Cardiac muscle cell (in vitro differentiated cells and primary cell): ENCODE results near the gene TCF12. TPM values are rescaled to one million over a fixed set of nuclear protein-coding genes. Genes with fewer than 3 reads are reported as not detected.

Experiments
- DNase-seq, 2 donors: peaks; one replicate each; pipeline versions ENCODE4 v3.0.0 to v3.0.0-alpha.2; 2010 to 2017; ENCODE audit warnings: low read depth in 1 of 2, low spot score in 1 of 2
- H3K27ac ChIP-seq: fragments of 200-600 bp; sonication (generic); 2 replicates; pipeline ENCODE4 v1.5.1; 2016
- H3K27me3 ChIP-seq: fragments of 200-600 bp; sonication (generic); 2 replicates; pipeline ENCODE4 v1.6.0; 2016; ENCODE audit warnings: control low read depth
- H3K36me3 ChIP-seq: fragments of 200-600 bp; sonication (generic); 2 replicates; pipeline ENCODE4 v1.5.1; 2016; ENCODE audit warnings: control low read depth
- H3K4me1 ChIP-seq: fragments of 200-600 bp; sonication (generic); 2 replicates; pipeline ENCODE4 v1.8.1; 2017; ENCODE audit warnings: low read depth, mild to moderate bottlenecking, mixed run types
- H3K4me3 ChIP-seq: fragments of 200-600 bp; sonication (generic); 2 replicates; pipeline ENCODE4 v1.5.1; 2016; ENCODE audit warnings: mild to moderate bottlenecking
- H3K9me3 ChIP-seq: fragments of 200-600 bp; sonication (generic); 2 replicates; pipeline ENCODE4 v1.5.1; 2017; ENCODE audit warnings: low read depth, mild to moderate bottlenecking, control low read depth
- polyA plus RNA-seq: library from polyadenylated mRNA; unstranded; fragments of >200 nt; fragmentation: Nextera tagmentation; extraction: Ambion mirVana; gene quantifications from 2 replicates; pipeline ENCODE4 v1.2.1, GENCODE V29; 2016
- total RNA-seq: library from RNA; depleted of rRNA; stranded (reverse); fragments of >200 nt; gene quantifications from 2 replicates; pipeline ENCODE4 v1.2.3, GENCODE V29; 2016
- TF ChIP-seq, protein P1 (sequence below): IDR thresholded peaks from 2 replicates; pipeline ENCODE4 v1.5.1; 2012; ENCODE audit warnings: low read depth, mild to moderate bottlenecking, low read length

TCF12 gene
- total and polyA plus RNA-seq, 2 experiments from 2014 or later: 42.6 to 137 TPM

DNA sequence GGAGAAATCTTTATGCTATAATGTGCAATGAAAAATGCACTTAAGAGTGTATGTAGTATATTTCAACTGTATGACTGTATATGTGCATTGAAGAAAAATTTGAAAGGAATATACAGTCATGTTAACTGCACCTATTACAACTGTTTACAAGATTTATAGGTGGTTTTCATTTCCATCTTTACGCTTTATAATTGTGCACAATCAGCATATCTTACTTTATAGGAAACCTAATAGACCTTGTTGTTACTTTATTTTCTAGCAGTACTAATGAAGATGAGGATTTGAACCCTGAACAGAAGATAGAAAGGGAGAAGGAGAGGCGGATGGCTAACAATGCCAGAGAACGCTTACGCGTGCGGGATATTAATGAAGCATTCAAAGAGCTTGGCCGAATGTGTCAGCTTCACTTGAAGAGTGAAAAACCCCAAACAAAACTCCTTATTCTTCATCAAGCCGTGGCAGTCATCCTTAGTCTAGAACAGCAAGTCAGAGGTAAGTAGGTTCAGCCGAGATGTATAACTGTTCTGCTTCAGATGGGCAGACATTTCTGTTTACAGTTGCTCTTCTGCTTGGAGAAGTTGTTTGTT lies 354.4 kb downstream of the TCF12 start:
- Histone ChIP-seq H3K4me3 (no peak overlapping the region), H3K9me3 (no peaks in the 10 kb centered on the region), H3K27me3 (no peaks in the 10 kb centered on the region), H3K27ac (no peak overlapping the region), H3K4me1 (no peaks in the 10 kb centered on the region), H3K36me3 (peaks cover 16% of the 10 kb centered on the region)
- TF ChIP-seq, protein P1, sequence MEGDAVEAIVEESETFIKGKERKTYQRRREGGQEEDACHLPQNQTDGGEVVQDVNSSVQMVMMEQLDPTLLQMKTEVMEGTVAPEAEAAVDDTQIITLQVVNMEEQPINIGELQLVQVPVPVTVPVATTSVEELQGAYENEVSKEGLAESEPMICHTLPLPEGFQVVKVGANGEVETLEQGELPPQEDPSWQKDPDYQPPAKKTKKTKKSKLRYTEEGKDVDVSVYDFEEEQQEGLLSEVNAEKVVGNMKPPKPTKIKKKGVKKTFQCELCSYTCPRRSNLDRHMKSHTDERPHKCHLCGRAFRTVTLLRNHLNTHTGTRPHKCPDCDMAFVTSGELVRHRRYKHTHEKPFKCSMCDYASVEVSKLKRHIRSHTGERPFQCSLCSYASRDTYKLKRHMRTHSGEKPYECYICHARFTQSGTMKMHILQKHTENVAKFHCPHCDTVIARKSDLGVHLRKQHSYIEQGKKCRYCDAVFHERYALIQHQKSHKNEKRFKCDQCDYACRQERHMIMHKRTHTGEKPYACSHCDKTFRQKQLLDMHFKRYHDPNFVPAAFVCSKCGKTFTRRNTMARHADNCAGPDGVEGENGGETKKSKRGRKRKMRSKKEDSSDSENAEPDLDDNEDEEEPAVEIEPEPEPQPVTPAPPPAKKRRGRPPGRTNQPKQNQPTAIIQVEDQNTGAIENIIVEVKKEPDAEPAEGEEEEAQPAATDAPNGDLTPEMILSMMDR: no peak
- DNase-seq: no peak

DNA sequence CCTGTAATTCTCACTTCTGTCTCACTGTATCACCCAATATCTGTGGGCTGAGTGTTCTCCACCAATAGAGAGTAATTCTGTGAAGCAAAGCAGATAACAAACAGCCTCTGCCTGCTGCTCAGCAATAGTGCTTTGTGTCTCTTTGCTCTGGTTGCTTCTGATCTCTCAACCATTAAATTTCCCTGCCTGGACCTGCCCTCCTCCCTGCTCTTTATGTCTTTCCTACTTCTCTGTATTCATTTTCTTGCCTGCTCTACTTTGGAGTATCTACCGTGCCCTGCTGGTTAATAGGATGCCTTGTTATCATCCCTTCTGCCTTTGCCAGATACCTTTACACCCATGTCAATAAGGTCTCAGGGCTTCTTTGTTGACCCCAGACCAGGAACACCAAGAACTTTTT lies 355.0 kb downstream of the TCF12 start:
- no peak overlapping the region for H3K4me3 ChIP-seq
- no peaks in the 10 kb centered on the region for H3K9me3 ChIP-seq
- no peak overlapping the region for H3K27ac ChIP-seq
- H3K27me3 ChIP-seq: no peaks in the 10 kb centered on the region
- peaks cover 16% of the 10 kb centered on the region for H3K36me3 ChIP-seq
- H3K4me1 ChIP-seq: no peaks in the 10 kb centered on the region
- DNase-seq: no peak
- TF ChIP-seq, protein P1: no peak

GRCh38 chr15:57278439-57278838 lies 360.0 kb downstream of the TCF12 start:
- DNase-seq: no peak
- H3K9me3 ChIP-seq: no peaks in the 10 kb centered on the region
- H3K27me3 ChIP-seq: no peaks in the 10 kb centered on the region
- no peak overlapping the region for H3K27ac ChIP-seq
- H3K4me3 ChIP-seq: no peak overlapping the region
- peaks cover 10% of the 10 kb centered on the region for H3K36me3 ChIP-seq
- no peaks in the 10 kb centered on the region for H3K4me1 ChIP-seq
- TF ChIP-seq, protein P1: no peak

DNA sequence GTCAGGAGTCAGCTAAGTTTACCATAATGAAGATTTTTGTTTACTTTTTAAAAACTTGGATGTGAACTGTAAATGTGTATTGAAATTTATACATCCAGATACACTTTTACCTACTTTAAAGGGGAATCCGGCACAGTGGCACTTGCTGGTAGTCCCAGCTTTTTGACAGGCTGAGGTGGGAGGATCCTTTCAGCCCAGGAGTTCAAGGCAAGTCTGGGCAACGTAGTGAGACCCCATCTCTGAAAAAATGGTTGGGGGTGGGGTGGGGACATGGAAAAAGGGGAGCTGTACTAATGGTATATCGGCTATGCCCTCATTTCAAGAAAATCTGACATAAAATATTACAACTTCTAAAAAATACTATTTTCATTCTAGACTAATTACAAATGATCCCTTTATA lies 362.0 kb downstream of the TCF12 start:
- TF ChIP-seq, protein P1: no peak
- Histone ChIP-seq H3K4me3 (no peak overlapping the region), H3K27me3 (no peaks in the 10 kb centered on the region), H3K36me3 (peaks cover 7% of the 10 kb centered on the region), H3K4me1 (no peaks in the 10 kb centered on the region), H3K9me3 (no peaks in the 10 kb centered on the region), H3K27ac (no peak overlapping the region)
- no peak for DNase-seq

DNA sequence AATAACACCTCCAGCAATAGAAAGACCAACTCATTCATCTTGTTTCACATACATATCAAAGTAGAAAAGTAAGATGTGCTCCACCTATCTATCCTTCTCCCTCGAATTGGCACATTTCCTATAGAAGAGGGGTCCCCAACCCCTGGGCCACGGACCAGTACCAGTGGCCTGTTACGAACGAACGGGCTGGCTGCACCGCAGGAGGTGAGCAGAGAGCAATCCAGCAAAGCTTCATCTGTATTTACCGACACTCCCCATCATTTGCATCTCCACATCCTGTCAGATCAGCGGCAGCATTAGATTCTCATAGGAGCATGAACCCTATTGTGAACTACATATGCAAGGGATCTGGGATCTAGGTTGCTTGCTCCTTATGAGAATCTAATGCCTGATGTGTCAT lies 362.9 kb downstream of the TCF12 start:
- no peak for DNase-seq
- Histone ChIP-seq H3K4me3 (no peak overlapping the region), H3K4me1 (peaks cover 5% of the 10 kb centered on the region), H3K27ac (no peak overlapping the region), H3K27me3 (no peaks in the 10 kb centered on the region), H3K36me3 (peaks cover 10% of the 10 kb centered on the region), H3K9me3 (no peaks in the 10 kb centered on the region)
- TF ChIP-seq, protein P1: no peak
